ENCODE measurements around the gene FASN. TPM values are rescaled to one million over a fixed set of nuclear protein-coding genes. Genes with fewer than 3 reads are reported as not detected.
A peak's percentile ranks its signal among the peaks of the same experiment; 100 is the strongest.

FASN gene
- total RNA-seq, 1 donor: 21.8 TPM

GRCh38 chr17:82080048-82080788 is 17.8 kb downstream of the FASN start:
- H3K4me1 ChIP-seq (ENCODE audit: insufficient read depth, low read length): no peaks in the 10 kb centered on the region
- H3K9me3 ChIP-seq (ENCODE audit: low read depth, low read length): no peaks in the 10 kb centered on the region
- H3K27me3 ChIP-seq (ENCODE audit: insufficient read depth, low read length): no peaks in the 10 kb centered on the region
- H3K4me3 ChIP-seq (ENCODE audit: low read length): no peak overlapping the region

GRCh38 chr17:82079001-82079677 is 18.9 kb downstream of the FASN start:
- Histone ChIP-seq H3K4me1 (ENCODE audit: insufficient read depth, low read length) (no peaks in the 10 kb centered on the region), H3K4me3 (ENCODE audit: low read length) (no peak overlapping the region), H3K9me3 (ENCODE audit: low read depth, low read length) (no peaks in the 10 kb centered on the region), H3K27me3 (ENCODE audit: insufficient read depth, low read length) (no peaks in the 10 kb centered on the region)

GRCh38 chr17:82078433-82078832 is 19.6 kb downstream of the FASN start:
- Histone ChIP-seq H3K9me3 (ENCODE audit: low read depth, low read length) (no peaks in the 10 kb centered on the region), H3K4me1 (ENCODE audit: insufficient read depth, low read length) (no peaks in the 10 kb centered on the region), H3K27me3 (ENCODE audit: insufficient read depth, low read length) (no peaks in the 10 kb centered on the region), H3K4me3 (ENCODE audit: low read length) (no peak overlapping the region)

- no peaks in the 10 kb centered on the region for H3K9me3 ChIP-seq (ENCODE audit: low read depth, low read length)
- no peak overlapping the region for H3K4me3 ChIP-seq (ENCODE audit: low read length)
- no peaks in the 10 kb centered on the region for H3K27me3 ChIP-seq (ENCODE audit: insufficient read depth, low read length)
- H3K4me1 ChIP-seq (ENCODE audit: insufficient read depth, low read length): no peaks in the 10 kb centered on the region
These were observed 20.2 kb downstream of the FASN start for GRCh38 chr17:82077617-82078358.

- no peaks in the 10 kb centered on the region for H3K27me3 ChIP-seq (ENCODE audit: insufficient read depth, low read length)
- H3K4me3 ChIP-seq (ENCODE audit: low read length): no peak overlapping the region
- H3K4me1 ChIP-seq (ENCODE audit: insufficient read depth, low read length): no peaks in the 10 kb centered on the region
- H3K9me3 ChIP-seq (ENCODE audit: low read depth, low read length): no peaks in the 10 kb centered on the region
These were observed 21.0 kb downstream of the FASN start for GRCh38 chr17:82076785-82077591.

GRCh38 chr17:82076018-82076784 is 21.8 kb downstream of the FASN start:
- no peaks in the 10 kb centered on the region for H3K9me3 ChIP-seq (ENCODE audit: low read depth, low read length)
- H3K27me3 ChIP-seq (ENCODE audit: insufficient read depth, low read length): no peaks in the 10 kb centered on the region
- no peaks in the 10 kb centered on the region for H3K4me1 ChIP-seq (ENCODE audit: insufficient read depth, low read length)
- no peak overlapping the region for H3K4me3 ChIP-seq (ENCODE audit: low read length)

- Histone ChIP-seq H3K27me3 (ENCODE audit: insufficient read depth, low read length) (no peaks in the 10 kb centered on the region), H3K4me1 (ENCODE audit: insufficient read depth, low read length) (no peaks in the 10 kb centered on the region), H3K9me3 (ENCODE audit: low read depth, low read length) (no peaks in the 10 kb centered on the region), H3K4me3 (ENCODE audit: low read length) (no peak overlapping the region)
These were observed 24.6 kb downstream of the FASN start for GRCh38 chr17:82073446-82073845.

GRCh38 chr17:82072827-82073226 is 25.2 kb downstream of the FASN start:
- no peaks in the 10 kb centered on the region for H3K27me3 ChIP-seq (ENCODE audit: insufficient read depth, low read length)
- no peak overlapping the region for H3K4me3 ChIP-seq (ENCODE audit: low read length)
- no peaks in the 10 kb centered on the region for H3K4me1 ChIP-seq (ENCODE audit: insufficient read depth, low read length)
- no peaks in the 10 kb centered on the region for H3K9me3 ChIP-seq (ENCODE audit: low read depth, low read length)

GRCh38 chr17:82070611-82071010 is 27.4 kb downstream of the FASN start:
- no peaks in the 10 kb centered on the region for H3K9me3 ChIP-seq (ENCODE audit: low read depth, low read length)
- H3K27me3 ChIP-seq (ENCODE audit: insufficient read depth, low read length): no peaks in the 10 kb centered on the region
- no peak overlapping the region for H3K4me3 ChIP-seq (ENCODE audit: low read length)
- peaks cover 8% of the 10 kb centered on the region for H3K4me1 ChIP-seq (ENCODE audit: insufficient read depth, low read length)

GRCh38 chr17:82065638-82066303 is 32.3 kb downstream of the FASN start, which contains the start of gene DUS1L:
DUS1L (minus strand) TSS chr17:82065804; CDS start chr17:82065059, 745 bp downstream.
- Histone ChIP-seq H3K27me3 (ENCODE audit: insufficient read depth, low read length) (no peaks in the 10 kb centered on the region), H3K9me3 (ENCODE audit: low read depth, low read length) (no peaks in the 10 kb centered on the region), H3K4me3 (ENCODE audit: low read length) (peak within 1 kb of the TSS; percentile 62), H3K4me1 (ENCODE audit: insufficient read depth, low read length) (peaks cover 26% of the 10 kb centered on the region)

- peaks cover 26% of the 10 kb centered on the region for H3K4me1 ChIP-seq (ENCODE audit: insufficient read depth, low read length)
- peak overlapping the region; percentile 62 for H3K4me3 ChIP-seq (ENCODE audit: low read length)
- H3K27me3 ChIP-seq (ENCODE audit: insufficient read depth, low read length): no peaks in the 10 kb centered on the region
- no peaks in the 10 kb centered on the region for H3K9me3 ChIP-seq (ENCODE audit: low read depth, low read length)
These were observed 32.8 kb downstream of the FASN start for GRCh38 chr17:82065193-82065637.

- H3K4me3 ChIP-seq (ENCODE audit: low read length): peak overlapping the region; percentile 62
- H3K27me3 ChIP-seq (ENCODE audit: insufficient read depth, low read length): no peaks in the 10 kb centered on the region
- no peaks in the 10 kb centered on the region for H3K9me3 ChIP-seq (ENCODE audit: low read depth, low read length)
- peaks cover 26% of the 10 kb centered on the region for H3K4me1 ChIP-seq (ENCODE audit: insufficient read depth, low read length)
These were observed 33.4 kb downstream of the FASN start for GRCh38 chr17:82064433-82065192.

Data from mononuclear cell (primary cell).